ENCODE results near the gene YIF1B.

Gene YIF1B

GRCh38 chr19:38291855-38292254 lies 23.9 kb downstream of the YIF1B start:
- H3K36me3 ChIP-seq (ENCODE audit: control insufficient read depth, insufficient read depth, low read length): peaks cover 22% of the 10 kb centered on the region
- peaks cover 26% of the 10 kb centered on the region for H3K4me1 ChIP-seq (ENCODE audit: control insufficient read depth, insufficient read depth, low read length)
- H3K9ac ChIP-seq (ENCODE audit: low read length): no peak overlapping the region
- no peaks in the 10 kb centered on the region for H3K27me3 ChIP-seq (ENCODE audit: control insufficient read depth, insufficient read depth, low read length)
- no peaks in the 10 kb centered on the region for H3K9me3 ChIP-seq (ENCODE audit: control insufficient read depth, low read length)
- no peak overlapping the region for H3K4me3 ChIP-seq (ENCODE audit: low read length)

GRCh38 chr19:38290631-38291147 lies 25.1 kb downstream of the YIF1B start:
- Histone ChIP-seq H3K4me3 (ENCODE audit: low read length) (no peak overlapping the region), H3K9ac (ENCODE audit: low read length) (peak overlapping the region; percentile 47), H3K27me3 (ENCODE audit: control insufficient read depth, insufficient read depth, low read length) (no peaks in the 10 kb centered on the region), H3K4me1 (ENCODE audit: control insufficient read depth, insufficient read depth, low read length) (peaks cover 33% of the 10 kb centered on the region), H3K9me3 (ENCODE audit: control insufficient read depth, low read length) (no peaks in the 10 kb centered on the region), H3K36me3 (ENCODE audit: control insufficient read depth, insufficient read depth, low read length) (peaks cover 27% of the 10 kb centered on the region)

DNA sequence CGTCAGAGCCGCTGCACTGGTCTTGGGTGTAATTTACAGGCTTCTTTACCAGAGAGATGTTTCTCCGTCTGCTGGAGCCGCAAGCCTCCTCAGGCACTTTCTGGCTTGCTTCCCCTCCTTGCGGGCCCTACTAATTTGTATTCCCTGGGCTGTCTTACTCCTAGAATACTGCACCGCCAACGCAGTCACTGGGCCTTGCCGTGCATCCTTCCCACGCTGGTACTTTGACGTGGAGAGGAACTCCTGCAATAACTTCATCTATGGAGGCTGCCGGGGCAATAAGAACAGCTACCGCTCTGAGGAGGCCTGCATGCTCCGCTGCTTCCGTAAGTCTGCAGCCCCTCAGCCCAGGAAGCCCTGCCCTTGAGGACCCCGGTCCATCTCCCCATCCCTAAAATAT lies 25.8 kb downstream of the YIF1B start:
- no peaks in the 10 kb centered on the region for H3K27me3 ChIP-seq (ENCODE audit: control insufficient read depth, insufficient read depth, low read length)
- H3K4me3 ChIP-seq (ENCODE audit: low read length): no peak overlapping the region
- peaks cover 27% of the 10 kb centered on the region for H3K36me3 ChIP-seq (ENCODE audit: control insufficient read depth, insufficient read depth, low read length)
- H3K9me3 ChIP-seq (ENCODE audit: control insufficient read depth, low read length): no peaks in the 10 kb centered on the region
- H3K4me1 ChIP-seq (ENCODE audit: control insufficient read depth, insufficient read depth, low read length): peaks cover 34% of the 10 kb centered on the region
- peak overlapping the region; percentile 47 for H3K9ac ChIP-seq (ENCODE audit: low read length)

GRCh38 chr19:38288123-38288855 lies 27.5 kb downstream of the YIF1B start:
- Histone ChIP-seq H3K9me3 (ENCODE audit: control insufficient read depth, low read length) (no peaks in the 10 kb centered on the region), H3K4me3 (ENCODE audit: low read length) (no peak overlapping the region), H3K4me1 (ENCODE audit: control insufficient read depth, insufficient read depth, low read length) (peaks cover 34% of the 10 kb centered on the region), H3K27me3 (ENCODE audit: control insufficient read depth, insufficient read depth, low read length) (no peaks in the 10 kb centered on the region), H3K9ac (ENCODE audit: low read length) (no peak overlapping the region), H3K36me3 (ENCODE audit: control insufficient read depth, insufficient read depth, low read length) (peaks cover 27% of the 10 kb centered on the region)

- no peak overlapping the region for H3K4me3 ChIP-seq (ENCODE audit: low read length)
- H3K27me3 ChIP-seq (ENCODE audit: control insufficient read depth, insufficient read depth, low read length): no peaks in the 10 kb centered on the region
- H3K4me1 ChIP-seq (ENCODE audit: control insufficient read depth, insufficient read depth, low read length): peaks cover 34% of the 10 kb centered on the region
- no peak overlapping the region for H3K9ac ChIP-seq (ENCODE audit: low read length)
- H3K9me3 ChIP-seq (ENCODE audit: control insufficient read depth, low read length): no peaks in the 10 kb centered on the region
- peaks cover 27% of the 10 kb centered on the region for H3K36me3 ChIP-seq (ENCODE audit: control insufficient read depth, insufficient read depth, low read length)
Observed at GRCh38 chr19:38287604-38288003, 28.1 kb downstream of the YIF1B start.

GRCh38 chr19:38285567-38285966 lies 30.2 kb downstream of the YIF1B start:
- Histone ChIP-seq H3K9ac (ENCODE audit: low read length) (no peak overlapping the region), H3K27me3 (ENCODE audit: control insufficient read depth, insufficient read depth, low read length) (no peaks in the 10 kb centered on the region), H3K36me3 (ENCODE audit: control insufficient read depth, insufficient read depth, low read length) (peaks cover 18% of the 10 kb centered on the region), H3K9me3 (ENCODE audit: control insufficient read depth, low read length) (no peaks in the 10 kb centered on the region), H3K4me3 (ENCODE audit: low read length) (no peak overlapping the region), H3K4me1 (ENCODE audit: control insufficient read depth, insufficient read depth, low read length) (peaks cover 28% of the 10 kb centered on the region)

DNA sequence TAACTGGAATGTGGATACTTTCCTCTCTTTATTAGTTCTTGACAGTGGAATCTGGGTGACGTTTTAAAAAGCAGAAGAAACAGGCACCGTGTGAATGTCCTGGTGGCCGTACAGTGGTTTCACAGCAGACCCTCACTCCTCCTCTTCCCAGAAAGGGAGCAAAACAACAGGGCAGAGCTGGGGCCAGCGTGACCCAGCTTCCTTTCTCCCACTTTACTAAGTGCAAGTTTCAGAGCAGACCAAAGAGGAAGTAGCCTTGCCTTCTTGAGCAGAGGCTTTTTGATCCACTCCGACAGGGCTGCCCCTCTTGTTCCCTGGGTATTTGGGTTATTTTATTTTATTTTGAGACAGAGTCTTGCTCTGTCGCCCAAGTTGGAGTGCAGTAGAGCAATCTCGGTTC lies 31.3 kb downstream of the YIF1B start:
- H3K4me3 ChIP-seq (ENCODE audit: low read length): no peak overlapping the region
- peaks cover 21% of the 10 kb centered on the region for H3K4me1 ChIP-seq (ENCODE audit: control insufficient read depth, insufficient read depth, low read length)
- H3K36me3 ChIP-seq (ENCODE audit: control insufficient read depth, insufficient read depth, low read length): peaks cover 9% of the 10 kb centered on the region
- H3K9me3 ChIP-seq (ENCODE audit: control insufficient read depth, low read length): no peaks in the 10 kb centered on the region
- H3K9ac ChIP-seq (ENCODE audit: low read length): no peak overlapping the region
- H3K27me3 ChIP-seq (ENCODE audit: control insufficient read depth, insufficient read depth, low read length): no peaks in the 10 kb centered on the region

GRCh38 chr19:38283271-38283670 lies 32.5 kb downstream of the YIF1B start:
- Histone ChIP-seq H3K4me3 (ENCODE audit: low read length) (no peak overlapping the region), H3K9me3 (ENCODE audit: control insufficient read depth, low read length) (no peaks in the 10 kb centered on the region), H3K9ac (ENCODE audit: low read length) (no peak overlapping the region), H3K36me3 (ENCODE audit: control insufficient read depth, insufficient read depth, low read length) (peaks cover 9% of the 10 kb centered on the region), H3K4me1 (ENCODE audit: control insufficient read depth, insufficient read depth, low read length) (peaks cover 25% of the 10 kb centered on the region), H3K27me3 (ENCODE audit: control insufficient read depth, insufficient read depth, low read length) (no peaks in the 10 kb centered on the region)

DNA sequence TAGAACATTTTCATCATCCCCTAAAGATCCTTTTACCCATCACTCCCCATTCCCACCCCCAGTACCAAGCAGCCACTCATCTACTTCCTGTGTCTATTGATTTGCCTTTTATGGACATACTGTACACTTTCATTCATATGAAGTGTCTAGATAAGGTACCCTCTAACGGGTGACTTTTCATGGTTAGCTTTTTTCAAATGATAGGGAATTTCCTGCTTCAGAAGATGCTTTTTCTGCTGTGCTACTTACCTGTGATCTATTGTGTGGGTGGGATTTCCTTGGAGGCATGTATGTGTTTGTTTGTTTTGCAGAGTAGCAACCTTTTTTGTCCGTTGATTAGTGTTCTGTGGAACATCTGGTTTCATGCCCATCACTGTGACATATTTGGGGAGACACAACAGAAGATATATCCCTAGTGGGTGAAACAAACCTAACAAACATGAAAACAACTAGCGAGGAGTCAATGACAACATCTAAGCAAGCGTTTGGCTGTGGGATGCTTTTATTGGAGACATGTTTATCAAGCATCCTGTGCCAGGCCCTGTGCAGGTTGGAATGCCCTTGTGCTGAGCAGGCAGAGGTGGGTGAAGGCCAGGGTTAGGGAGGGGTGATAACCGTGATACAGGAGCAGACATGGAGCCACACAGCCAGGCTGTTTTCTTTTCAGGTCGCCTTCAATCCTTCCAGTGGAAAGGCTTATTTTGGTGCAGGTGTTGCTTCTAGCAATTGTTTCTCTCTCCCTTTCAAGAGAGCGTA lies 33.8 kb downstream of the YIF1B start:
- H3K27me3 ChIP-seq (ENCODE audit: control insufficient read depth, insufficient read depth, low read length): no peaks in the 10 kb centered on the region
- peaks cover 9% of the 10 kb centered on the region for H3K36me3 ChIP-seq (ENCODE audit: control insufficient read depth, insufficient read depth, low read length)
- H3K4me1 ChIP-seq (ENCODE audit: control insufficient read depth, insufficient read depth, low read length): peaks cover 37% of the 10 kb centered on the region
- H3K9ac ChIP-seq (ENCODE audit: low read length): no peak overlapping the region
- H3K4me3 ChIP-seq (ENCODE audit: low read length): no peak overlapping the region
- no peaks in the 10 kb centered on the region for H3K9me3 ChIP-seq (ENCODE audit: control insufficient read depth, low read length)

GRCh38 chr19:38280030-38280921 lies 35.5 kb downstream of the YIF1B start:
- H3K9me3 ChIP-seq (ENCODE audit: control insufficient read depth, low read length): no peaks in the 10 kb centered on the region
- no peaks in the 10 kb centered on the region for H3K27me3 ChIP-seq (ENCODE audit: control insufficient read depth, insufficient read depth, low read length)
- H3K36me3 ChIP-seq (ENCODE audit: control insufficient read depth, insufficient read depth, low read length): peaks cover 4% of the 10 kb centered on the region
- H3K4me1 ChIP-seq (ENCODE audit: control insufficient read depth, insufficient read depth, low read length): peaks cover 29% of the 10 kb centered on the region
- no peak overlapping the region for H3K4me3 ChIP-seq (ENCODE audit: low read length)
- H3K9ac ChIP-seq (ENCODE audit: low read length): no peak overlapping the region

DNA sequence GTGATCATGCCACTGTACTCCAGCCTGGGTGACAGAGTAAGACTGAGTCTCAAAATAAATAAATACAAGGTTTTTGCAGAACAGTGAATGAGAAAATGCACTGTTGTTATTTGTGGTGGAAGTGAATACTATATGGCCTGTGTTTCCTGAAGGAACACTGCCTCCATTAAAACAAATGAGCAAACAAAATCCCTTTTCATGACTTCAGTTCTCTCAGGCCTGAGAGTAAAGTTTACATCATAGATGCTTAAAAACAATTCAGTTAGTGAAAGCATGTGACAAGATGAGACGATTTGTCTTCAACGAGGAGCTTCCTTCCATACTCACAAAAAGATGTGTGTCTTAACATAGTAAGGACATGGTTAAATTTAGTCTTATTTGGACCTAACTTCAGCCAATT lies 37.0 kb downstream of the YIF1B start:
- Histone ChIP-seq H3K4me1 (ENCODE audit: control insufficient read depth, insufficient read depth, low read length) (peaks cover 44% of the 10 kb centered on the region), H3K27me3 (ENCODE audit: control insufficient read depth, insufficient read depth, low read length) (no peaks in the 10 kb centered on the region), H3K9me3 (ENCODE audit: control insufficient read depth, low read length) (no peaks in the 10 kb centered on the region), H3K36me3 (ENCODE audit: control insufficient read depth, insufficient read depth, low read length) (peaks cover 4% of the 10 kb centered on the region), H3K4me3 (ENCODE audit: low read length) (no peak overlapping the region), H3K9ac (ENCODE audit: low read length) (no peak overlapping the region)

All from mucosa of stomach (tissue), 1 donor.